HepG2 (cell line): ENCODE measurements around the gene ZNF526. TPM values are rescaled to one million over a fixed set of nuclear protein-coding genes. Genes with fewer than 3 reads are reported as not detected.

Source experiments
- ATAC-seq: fragments of 200-7000 bp; cut with Tn5 transposase; 3 replicates; pipeline ENCODE4 v1.9.1; 2020; ENCODE audit warnings: mild to moderate bottlenecking, moderate library complexity
- BruUV-seq: library from RNA; stranded (reverse); fragments of 400-500 nt; replicated peaks from 2 replicates; lab custom pipeline; 2021; lab: Mats Ljungman, UMichigan
- CTCF ChIA-PET: fragments of 300-600 bp; formaldehyde crosslinking; extraction: SDS; loops from one replicate; lab custom pipeline; 2021; ENCODE audit warnings: low total read pairs, inconsistent platforms, low intra/inter-chr PET ratio; lab: Yijun Ruan, JAX
- POLR2A ChIA-PET: fragments of 350-600 bp; sonication (Branson Sonifier 250); formaldehyde crosslinking; loops from one replicate; lab custom pipeline; 2020; ENCODE audit warnings: antibody characterized with exemption, inconsistent platforms; lab: Yijun Ruan, JAX
- DNase-seq: peaks from one replicate; pipeline ENCODE4 v3.0.0-alpha.2; 2015; ENCODE audit warnings: low spot score
- FAIRE-seq: peaks from 3 replicates; lab custom pipeline; 2011; peaks lifted over from hg19 to GRCh38; lab: Jason Lieb, UNC
- H2AFZ ChIP-seq: one replicate; pipeline ENCODE4 v1.6.1; 2011; ENCODE audit warnings: low read length, inconsistent platforms
- H3K27ac ChIP-seq: fragments of 300-600 bp; 3 replicates; pipeline ENCODE4 v1.8.0; 2011; ENCODE audit warnings: mixed run types, mild to moderate bottlenecking, mixed read lengths, low read length, inconsistent platforms; ENCODE audit not compliant: insufficient read depth; ENCODE audit errors: extremely low read length
- H3K27me3 ChIP-seq, 2 experiments: fragments of 200-600 bp in 1 of 2; 2 replicates in 1 of 2; 3 replicates in 1 of 2; pipeline versions ENCODE4 v1.6.0 to v1.8.0; 2011; ENCODE audit warnings: low read length in 2 of 2, mild to moderate bottlenecking in 2 of 2, moderate library complexity in 2 of 2, inconsistent platforms in 1 of 2; ENCODE audit not compliant: insufficient read depth in 2 of 2, control insufficient read depth in 1 of 2
- H3K36me3 ChIP-seq, 2 experiments: fragments of 200-600 bp in 1 of 2; replicated peaks in 1 of 2; 2 replicates in 1 of 2; 3 replicates in 1 of 2; pipeline versions ENCODE4 v1.5.1 to v1.8.0; 2011; ENCODE audit warnings: low read length in 2 of 2, inconsistent platforms in 1 of 2; ENCODE audit not compliant: insufficient read depth in 2 of 2, control insufficient read depth in 1 of 2
- H3K4me1 ChIP-seq: 2 replicates; pipeline ENCODE4 v1.5.1; 2012; ENCODE audit warnings: low read length, inconsistent platforms; ENCODE audit not compliant: insufficient read depth
- H3K4me2 ChIP-seq: 2 replicates; pipeline ENCODE4 v1.6.0; 2011; ENCODE audit warnings: low read depth, low read length, inconsistent platforms
- H3K4me3 ChIP-seq, 3 experiments: fragments of 200-600 bp in 1 of 3; sonication (generic), shearing (Covaris generic) in 1 of 3; replicated peaks in 1 of 3; 2 replicates each; pipeline ENCODE4 v1.5.1; 2011 to 2016; ENCODE audit warnings: low read length in 3 of 3, inconsistent platforms in 2 of 3, low read depth in 2 of 3, mild to moderate bottlenecking in 2 of 3, control low read depth in 1 of 3, mixed read lengths in 1 of 3; ENCODE audit not compliant: insufficient read depth in 1 of 3
- H3K79me2 ChIP-seq: one replicate; pipeline ENCODE4 v1.6.1; 2011; ENCODE audit warnings: low read length, inconsistent platforms; ENCODE audit not compliant: insufficient read depth
- H3K9ac ChIP-seq: 2 replicates; pipeline ENCODE4 v1.6.0; 2011; ENCODE audit warnings: mild to moderate bottlenecking, low read depth, low read length, inconsistent platforms; ENCODE audit not compliant: insufficient read depth
- H3K9me3 ChIP-seq: 2 replicates; pipeline ENCODE4 v1.5.1; 2012; ENCODE audit warnings: mild to moderate bottlenecking, low read length
- H4K20me1 ChIP-seq: 2 replicates; pipeline ENCODE4 v1.6.0; 2011; ENCODE audit warnings: inconsistent platforms, mild to moderate bottlenecking, low read length, moderate library complexity; ENCODE audit not compliant: insufficient read depth
- ARNT ChIP-seq: fragments of 450-650 bp; IDR thresholded peaks from 2 replicates; pipeline ENCODE4 v1.6.1; 2017
- RBAK ChIP-seq: sonication (generic); formaldehyde crosslinking; IDR thresholded peaks from 2 replicates; pipeline ENCODE4 v1.5.1; 2020; ENCODE audit warnings: mild to moderate bottlenecking, missing genetic modification reagents
- SNAPC4 ChIP-seq: sonication (generic); formaldehyde crosslinking; IDR thresholded peaks from 2 replicates; pipeline ENCODE4 v1.4.0; 2020; ENCODE audit warnings: mild to moderate bottlenecking, missing genetic modification reagents
- SP4 ChIP-seq: sonication (generic); formaldehyde crosslinking; IDR thresholded peaks from 2 replicates; pipeline ENCODE4 v1.8.1; 2023; ENCODE audit warnings: mild to moderate bottlenecking, missing genetic modification reagents
- ZBTB8A ChIP-seq: sonication (generic); formaldehyde crosslinking; IDR thresholded peaks from 2 replicates; pipeline ENCODE4 v1.4.0; 2020; ENCODE audit warnings: mild to moderate bottlenecking, low read depth, missing genetic modification reagents, borderline replicate concordance
- ZFYVE20 ChIP-seq: sonication (generic); formaldehyde crosslinking; IDR thresholded peaks from 2 replicates; pipeline ENCODE4 v1.8.0; 2023; ENCODE audit warnings: low read depth, mild to moderate bottlenecking, moderate library complexity, missing genetic modification reagents, borderline replicate concordance
- ZMAT3 ChIP-seq: sonication (generic); formaldehyde crosslinking; conservative IDR thresholded peaks from 2 replicates; pipeline ENCODE4 v1.7.0; 2021; ENCODE audit warnings: missing genetic modification reagents
- ZMAT5 ChIP-seq: sonication (generic); formaldehyde crosslinking; IDR thresholded peaks from 2 replicates; pipeline ENCODE4 v1.5.0; 2020; ENCODE audit warnings: mild to moderate bottlenecking, low read depth, missing genetic modification reagents, borderline replicate concordance
- ZNF12 ChIP-seq: sonication (generic); formaldehyde crosslinking; IDR thresholded peaks from 2 replicates; pipeline ENCODE4 v1.5.0; 2020; ENCODE audit warnings: missing genetic modification reagents
- ZNF367 ChIP-seq: sonication (generic); formaldehyde crosslinking; IDR thresholded peaks from 2 replicates; pipeline ENCODE4 v1.4.0; 2020; ENCODE audit warnings: missing genetic modification reagents, borderline replicate concordance
- ZNF580 ChIP-seq: IDR thresholded peaks from 2 replicates; pipeline ENCODE4 v1.6.1; 2016; ENCODE audit warnings: low read depth, borderline replicate concordance
- ZZZ3 ChIP-seq: sonication (generic); formaldehyde crosslinking; IDR thresholded peaks from 2 replicates; pipeline ENCODE4 v1.4.0; 2020; ENCODE audit warnings: missing genetic modification reagents, mild to moderate bottlenecking, borderline replicate concordance
- WGBS: methylation state at CpG from one replicate; pipeline ENCODE4 v1.1.6; 2017; ENCODE audit warnings: low lambda C conversion rate; 5-methylcytosine and 5-hydroxymethylcytosine counted together
- in situ Hi-C: cut with HindIII; loops from 2 replicates; pipeline ENCODE4 v1.10.0; 2017; ENCODE audit warnings: low pct_unique_long_range_greater_than_20kb; ENCODE audit not compliant: extremely low pct_ligation_motif_present
- intact Hi-C: fragments of 100-400 bp; cut with micrococcal nuclease; formaldehyde crosslinking; loops from one replicate; pipeline ENCODE4 v1.10.0; 2022; ENCODE audit not compliant: unreplicated experiment
- polyA plus RNA-seq, 8 experiments: library from polyadenylated mRNA; depleted of rRNA in 3 of 8; stranded (reverse) in 7 of 8; unstranded in 1 of 8; fragments of >200 nt; fragmentation: Illumina TruSeq in 4 of 8; extraction: Trizol in 4 of 8; gene quantifications; 2 replicates each; pipeline versions ENCODE4 v1.2.1 to v1.2.3, GENCODE V29; 2011 to 2016; ENCODE audit warnings: low read depth in 4 of 8, missing spikeins in 1 of 8, mixed read lengths in 1 of 8; ENCODE audit not compliant: insufficient read depth in 1 of 8
- total RNA-seq, 5 experiments: library from RNA; depleted of rRNA; stranded (reverse); fragments of >200 nt; fragmentation: Illumina TruSeq; extraction: Trizol; gene quantifications; 2 replicates each; pipeline ENCODE4 v1.2.3, GENCODE V29; 2016; ENCODE audit warnings: low read depth in 1 of 5
- TF ChIP-seq, protein P1 (sequence below): sonication (generic); formaldehyde crosslinking; IDR thresholded peaks from 2 replicates; pipeline ENCODE4 v1.5.0; 2020; ENCODE audit warnings: mild to moderate bottlenecking, missing genetic modification reagents, moderate library complexity

ZNF526 gene
- total and polyA plus RNA-seq, 2 of the 13 experiments (the other 11 are each of a cell fraction or from before 2014, with no cell fraction given): 3.3 to 8.4 TPM

- no peak for TF ChIP-seq ZNF12 (CRISPR knock-in tag)
- TF ChIP-seq ZZZ3 (CRISPR knock-in tag): no peak
Observed at GRCh38 chr19:42219812-42220750, at the start of gene ZNF526 (continued).

DNA sequence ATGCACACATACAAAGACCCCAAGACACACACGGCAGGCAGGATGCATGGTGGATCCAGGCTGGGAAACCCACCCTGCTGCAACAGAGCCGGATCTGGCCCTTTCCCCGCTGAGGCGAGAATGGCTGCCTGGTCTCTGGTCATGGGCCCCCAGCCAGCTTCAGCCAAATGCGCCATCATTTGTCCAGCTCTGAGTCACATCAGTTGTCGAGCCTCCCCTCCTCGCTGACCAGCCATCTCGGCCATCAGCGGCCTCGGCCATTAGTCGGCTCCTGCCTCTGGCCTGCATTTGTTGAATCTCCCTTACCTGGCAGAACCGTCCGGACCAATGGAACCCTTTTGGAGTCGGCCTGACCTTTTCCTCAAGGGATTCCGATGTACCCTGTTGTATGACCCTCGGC lies 49.4 kb upstream of the ZNF526 start:
- no peaks in the 10 kb centered on the region for H4K20me1 ChIP-seq
- no peak overlapping the region for H3K9ac ChIP-seq
- no peak overlapping the region for H2AFZ ChIP-seq
- H3K27me3 ChIP-seq: peaks cover 3 to 66% of the 10 kb centered on the region in 2 experiments; a peak in 3 of 5 replicates
- intact Hi-C loops: no loop called here
- in situ Hi-C loops: no loop called here
- no peaks in the 10 kb centered on the region for H3K79me2 ChIP-seq
- ChIA-PET POLR2A (no interaction called here), CTCF (no interaction called here)
- H3K9me3 ChIP-seq: no peaks in the 10 kb centered on the region
- no peak for DNase-seq
- no peak overlapping the region for H3K4me3 ChIP-seq
- WGBS: 0% methylated on average over 3 of the region's 16 CpGs
- H3K4me2 ChIP-seq: no peak overlapping the region
- H3K27ac ChIP-seq: no peak overlapping the region
- no peak for TF ChIP-seq ZMAT5
- no peak for TF ChIP-seq ZNF367 (CRISPR knock-in tag)
- TF ChIP-seq, protein P1, sequence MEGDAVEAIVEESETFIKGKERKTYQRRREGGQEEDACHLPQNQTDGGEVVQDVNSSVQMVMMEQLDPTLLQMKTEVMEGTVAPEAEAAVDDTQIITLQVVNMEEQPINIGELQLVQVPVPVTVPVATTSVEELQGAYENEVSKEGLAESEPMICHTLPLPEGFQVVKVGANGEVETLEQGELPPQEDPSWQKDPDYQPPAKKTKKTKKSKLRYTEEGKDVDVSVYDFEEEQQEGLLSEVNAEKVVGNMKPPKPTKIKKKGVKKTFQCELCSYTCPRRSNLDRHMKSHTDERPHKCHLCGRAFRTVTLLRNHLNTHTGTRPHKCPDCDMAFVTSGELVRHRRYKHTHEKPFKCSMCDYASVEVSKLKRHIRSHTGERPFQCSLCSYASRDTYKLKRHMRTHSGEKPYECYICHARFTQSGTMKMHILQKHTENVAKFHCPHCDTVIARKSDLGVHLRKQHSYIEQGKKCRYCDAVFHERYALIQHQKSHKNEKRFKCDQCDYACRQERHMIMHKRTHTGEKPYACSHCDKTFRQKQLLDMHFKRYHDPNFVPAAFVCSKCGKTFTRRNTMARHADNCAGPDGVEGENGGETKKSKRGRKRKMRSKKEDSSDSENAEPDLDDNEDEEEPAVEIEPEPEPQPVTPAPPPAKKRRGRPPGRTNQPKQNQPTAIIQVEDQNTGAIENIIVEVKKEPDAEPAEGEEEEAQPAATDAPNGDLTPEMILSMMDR (CRISPR knock-in tag): no peak
- TF ChIP-seq ZNF580: no peak
- no peak for TF ChIP-seq RBAK (CRISPR knock-in tag)
- TF ChIP-seq ZMAT3 (CRISPR knock-in tag): no peak
- TF ChIP-seq SP4 (CRISPR knock-in tag): no peak
- no peak for TF ChIP-seq SNAPC4
- TF ChIP-seq ARNT: no peak
- no peak for TF ChIP-seq ZFYVE20 (CRISPR knock-in tag)
- TF ChIP-seq ZBTB8A (CRISPR knock-in tag): no peak
- no peak for ATAC-seq
- H3K4me1 ChIP-seq: no peaks in the 10 kb centered on the region
- FAIRE-seq: no peak
- no peaks in the 10 kb centered on the region for H3K36me3 ChIP-seq
- no TSS peak for BruUV-seq
